ENCODE data around the gene ABCA1. TPM values are rescaled to one million over a fixed set of nuclear protein-coding genes. Genes with fewer than 3 reads are reported as not detected.

The ABCA1 gene
- total and polyA plus RNA-seq, 10 of the 15 experiments (the other 5 are each of a cell fraction or from before 2014, with no cell fraction given), result 0.01 to 0.56 (median 0.16) TPM

GRCh38 chr9:104915753-104916152 lies 12.2 kb downstream of the ABCA1 start (continued):
- no peak for TF ChIP-seq PRDM15 (CRISPR knock-in tag; IDR thresholded peaks at IDR 0.05)
- no peak for TF ChIP-seq PAX8 (IDR thresholded peaks at IDR 0.05)
- no peak for TF ChIP-seq NR2F1 (conservative IDR thresholded peaks at IDR 0.05)

- DNase-seq (ENCODE audit: low read depth, low spot score), result no peak
- Histone ChIP-seq H3K4me2 (ENCODE audit: control insufficient read depth, insufficient read depth) (no peak overlapping the region), H3K9ac (ENCODE audit: control insufficient read depth, insufficient read depth, low read length) (no peak overlapping the region), H2AFZ (ENCODE audit: control insufficient read depth, low read depth, low read length) (no peak overlapping the region), H3K79me2 (ENCODE audit: control insufficient read depth, insufficient read depth, low read length) (no peaks in the 10 kb centered on the region), H3K4me1 (ENCODE audit: control insufficient read depth, insufficient read depth, low read length) (no peaks in the 10 kb centered on the region), H3K27me3 (replicated peaks in 1 of 2; ENCODE audit: control insufficient read depth in 2 of 2, insufficient read depth in 2 of 2, low read length in 1 of 2) (peaks cover 0 to 4% of the 10 kb centered on the region in 2 experiments; a peak in 3 of 4 replicates), H3K27ac (ENCODE audit: control insufficient read depth, insufficient read depth) (no peak overlapping the region), H3K9me3 (replicated peaks; ENCODE audit: control insufficient read depth, insufficient read depth, low read length) (no peaks in the 10 kb centered on the region), H3K36me3 (ENCODE audit: control insufficient read depth in 2 of 2, insufficient read depth in 2 of 2, low read length in 1 of 2) (no peaks in the 10 kb centered on the region), H3K4me3 (no peak overlapping the region), H4K20me1 (ENCODE audit: control insufficient read depth, insufficient read depth) (no peaks in the 10 kb centered on the region)
- ChIA-PET POLR2A (no interaction called here), CTCF (no interaction called here), SMC1A (ENCODE audit: uncharacterized antibody, unreplicated experiment) (no interaction called here), RAD21 (ENCODE audit: unreplicated experiment) (no interaction called here)
- intact Hi-C loops (cut with micrococcal nuclease; ENCODE audit: unreplicated experiment), result no loop called here
- in situ Hi-C loops (cut with MboI), result no loop called here
- no peak for FAIRE-seq
- BruUV-seq (replicated peaks), result no TSS peak
- no peak for ATAC-seq
- WGBS (ENCODE audit: insufficient coverage, insufficient replicate concordance, low lambda C conversion rate, missing lambda C conversion rate), result 37% methylated on average over 7 of the region's 7 CpGs
- TF ChIP-seq SPI1 (IDR thresholded peaks at IDR 0.05; ENCODE audit: borderline replicate concordance, insufficient read depth, low read depth, low read length), result no peak
- no peak for TF ChIP-seq TCF7 (IDR thresholded peaks at IDR 0.05; ENCODE audit: borderline replicate concordance)
- TF ChIP-seq ZNF592 (IDR thresholded peaks at IDR 0.05), result no peak
- TF ChIP-seq STAT3 (IDR thresholded peaks at IDR 0.05; ENCODE audit: low read depth, low read length), result no peak
- no peak for TF ChIP-seq POLR2AphosphoS5 (IDR thresholded peaks at IDR 0.05; ENCODE audit: low read length)
- TF ChIP-seq RELB (IDR thresholded peaks at IDR 0.05; ENCODE audit: low read depth), result no peak
- no peak for TF ChIP-seq NBN (IDR thresholded peaks at IDR 0.05)
- no peak for TF ChIP-seq PAX8 (IDR thresholded peaks at IDR 0.05)
- no peak for TF ChIP-seq BRCA1 (IDR thresholded peaks at IDR 0.05; ENCODE audit: low read depth, low read length)
- TF ChIP-seq SMAD1 (IDR thresholded peaks at IDR 0.05; ENCODE audit: low read depth, partially characterized antibody), result no peak
- TF ChIP-seq ASH2L (IDR thresholded peaks at IDR 0.05; ENCODE audit: borderline replicate concordance, low read depth), result no peak
- TF ChIP-seq MYB (IDR thresholded peaks at IDR 0.05; ENCODE audit: borderline replicate concordance, low read depth, low read length), result no peak
These were observed 12.9 kb downstream of the ABCA1 start for GRCh38 chr9:104915049-104915448.
